ENCODE measurements around the gene RMND5B. TPM values are rescaled to one million over a fixed set of nuclear protein-coding genes. Genes with fewer than 3 reads are reported as not detected.

Gene RMND5B
- polyA plus RNA-seq, 1 donor from 2014 or later, result 37.3 TPM

- H3K27ac ChIP-seq (ENCODE audit: low read length), result no peak overlapping the region
- peak overlapping the region; percentile 51 for H2AFZ ChIP-seq (ENCODE audit: low read depth, low read length)
- H3K27me3 ChIP-seq (ENCODE audit: insufficient read depth, low read depth, low read length), result no peaks in the 10 kb centered on the region
- H4K20me1 ChIP-seq (ENCODE audit: insufficient read depth), result no peaks in the 10 kb centered on the region
- no peaks in the 10 kb centered on the region for H3K9me3 ChIP-seq (ENCODE audit: low read length)
- no peaks in the 10 kb centered on the region for H3F3A ChIP-seq (ENCODE audit: insufficient read depth, low read length, poor library complexity, severe bottlenecking)
- H3K9ac ChIP-seq (ENCODE audit: low read length), result peak overlapping the region; percentile 34
- H3K9me2 ChIP-seq (ENCODE audit: insufficient read depth, low read length), result no peaks in the 10 kb centered on the region
- no peaks in the 10 kb centered on the region for H3K36me3 ChIP-seq (ENCODE audit: insufficient read depth, low read length)
- no peak overlapping the region for H3K4me2 ChIP-seq (ENCODE audit: low read length)
- H3K79me2 ChIP-seq (replicated peaks; ENCODE audit: insufficient read depth, low read length), result no peaks in the 10 kb centered on the region
- TF ChIP-seq SMC3 (conservative IDR thresholded peaks at IDR 0.05; ENCODE audit: poor library complexity) (peak; percentile 94), TAF1 (IDR thresholded peaks at IDR 0.05; ENCODE audit: low read depth) (no peak), MXI1 (conservative IDR thresholded peaks at IDR 0.05; ENCODE audit: poor library complexity, severe bottlenecking) (peak; percentile 70), RAD21 (conservative IDR thresholded peaks at IDR 0.05) (peak; percentile 96), CTCF (IDR thresholded peaks at IDR 0.05; ENCODE audit: poor library complexity, severe bottlenecking) (peak; percentile 98), EP300 (conservative IDR thresholded peaks at IDR 0.05; ENCODE audit: poor library complexity, severe bottlenecking) (peak; percentile 17), EZH2 (IDR thresholded peaks at IDR 0.05; ENCODE audit: borderline replicate concordance, insufficient read depth, low read length, poor library complexity, severe bottlenecking) (no peak), POLR2AphosphoS5 (IDR thresholded peaks at IDR 0.05) (peak; percentile 10), REST (IDR thresholded peaks at IDR 0.05; ENCODE audit: borderline replicate concordance) (no peak)
- peak overlapping the region; percentile 54 for H3K4me3 ChIP-seq (ENCODE audit: low read length)
Observed at GRCh38 chr5:178163772-178164735, 33.2 kb downstream of the RMND5B start.

GRCh38 chr5:178165581-178165980, 34.8 kb downstream of the RMND5B start:
- Histone ChIP-seq H3F3A (ENCODE audit: insufficient read depth, low read length, poor library complexity, severe bottlenecking) (no peaks in the 10 kb centered on the region), H3K9ac (ENCODE audit: low read length) (no peak overlapping the region), H4K20me1 (ENCODE audit: insufficient read depth) (no peaks in the 10 kb centered on the region), H3K36me3 (ENCODE audit: insufficient read depth, low read length) (no peaks in the 10 kb centered on the region), H3K27me3 (ENCODE audit: insufficient read depth, low read depth, low read length) (no peaks in the 10 kb centered on the region), H2AFZ (ENCODE audit: low read depth, low read length) (no peak overlapping the region), H3K27ac (ENCODE audit: low read length) (no peak overlapping the region), H3K79me2 (replicated peaks; ENCODE audit: insufficient read depth, low read length) (no peaks in the 10 kb centered on the region), H3K9me3 (ENCODE audit: low read length) (no peaks in the 10 kb centered on the region), H3K4me3 (ENCODE audit: low read length) (no peak overlapping the region), H3K4me2 (ENCODE audit: low read length) (no peak overlapping the region), H3K9me2 (ENCODE audit: insufficient read depth, low read length) (no peaks in the 10 kb centered on the region)
- TF ChIP-seq EZH2 (IDR thresholded peaks at IDR 0.05; ENCODE audit: borderline replicate concordance, insufficient read depth, low read length, poor library complexity, severe bottlenecking) (no peak), TAF1 (IDR thresholded peaks at IDR 0.05; ENCODE audit: low read depth) (no peak), CTCF (IDR thresholded peaks at IDR 0.05; ENCODE audit: poor library complexity, severe bottlenecking) (no peak), SMC3 (conservative IDR thresholded peaks at IDR 0.05; ENCODE audit: poor library complexity) (no peak), POLR2AphosphoS5 (IDR thresholded peaks at IDR 0.05) (no peak), MXI1 (conservative IDR thresholded peaks at IDR 0.05; ENCODE audit: poor library complexity, severe bottlenecking) (no peak), RAD21 (conservative IDR thresholded peaks at IDR 0.05) (no peak), EP300 (conservative IDR thresholded peaks at IDR 0.05; ENCODE audit: poor library complexity, severe bottlenecking) (no peak), REST (IDR thresholded peaks at IDR 0.05; ENCODE audit: borderline replicate concordance) (no peak)

Measured in neural cell (in vitro differentiated cells).